HepG2 (cell line): Measurements from ENCODE around the gene FBXW12. TPM values are rescaled to one million over a fixed set of nuclear protein-coding genes. Genes with fewer than 3 reads are reported as not detected.

ENCODE experiments used
- AKAP8 ChIP-seq: sonication (generic); formaldehyde crosslinking; IDR thresholded peaks from 2 replicates; pipeline ENCODE4 v1.5.1; 2020; ENCODE audit warnings: mild to moderate bottlenecking, missing genetic modification reagents
- DPF2 ChIP-seq: sonication (generic); formaldehyde crosslinking; IDR thresholded peaks from 2 replicates; pipeline ENCODE4 v1.4.0; 2020; ENCODE audit warnings: mild to moderate bottlenecking, low read depth, missing genetic modification reagents, borderline replicate concordance
- E2F5 ChIP-seq: sonication (generic); formaldehyde crosslinking; conservative IDR thresholded peaks from 2 replicates; pipeline ENCODE4 v1.4.0; 2020; ENCODE audit warnings: missing genetic modification reagents
- FUBP1 ChIP-seq: sonication (generic); formaldehyde crosslinking; IDR thresholded peaks from 2 replicates; pipeline ENCODE4 v1.5.1; 2020; ENCODE audit warnings: missing genetic modification reagents, mild to moderate bottlenecking, borderline replicate concordance
- KDM5B ChIP-seq: sonication (generic); formaldehyde crosslinking; IDR thresholded peaks from 2 replicates; pipeline ENCODE4 v1.4.0; 2020; ENCODE audit warnings: missing genetic modification reagents, mild to moderate bottlenecking, borderline replicate concordance
- MAFK ChIP-seq, 2 experiments: IDR thresholded peaks in 1 of 2; conservative IDR thresholded peaks in 1 of 2; 2 replicates each; pipeline ENCODE4 v1.6.1; 2011; ENCODE audit warnings: improper control_type of control experiment in 2 of 2, low read length in 2 of 2
- MIXL1 ChIP-seq: IDR thresholded peaks from 2 replicates; pipeline ENCODE4 v1.6.1; 2016
- NFE2L2 ChIP-seq: fragments of 150-350 bp; IDR thresholded peaks from 2 replicates; pipeline ENCODE4 v1.6.1; 2014; ENCODE audit warnings: low read length
- NONO ChIP-seq, 2 experiments: fragments of 450-650 bp in 1 of 2; sonication (generic) in 1 of 2; formaldehyde crosslinking in 1 of 2; IDR thresholded peaks in 1 of 2; conservative IDR thresholded peaks in 1 of 2; 2 replicates each; pipeline versions ENCODE4 v1.6.1 to v1.8.0; 2017 to 2022; ENCODE audit warnings: mild to moderate bottlenecking in 1 of 2, missing genetic modification reagents in 1 of 2, moderate library complexity in 1 of 2
- NPAS2 ChIP-seq: sonication (generic); formaldehyde crosslinking; IDR thresholded peaks from 2 replicates; pipeline ENCODE4 v1.8.0; 2022; ENCODE audit warnings: mild to moderate bottlenecking, missing genetic modification reagents, borderline replicate concordance
- RFXANK ChIP-seq: IDR thresholded peaks from 2 replicates; pipeline ENCODE4 v1.6.1; 2016
- SOX13 ChIP-seq, 3 experiments: fragments of 450-650 bp in 1 of 3; sonication (generic) in 1 of 3; formaldehyde crosslinking in 1 of 3; IDR thresholded peaks in 2 of 3; conservative IDR thresholded peaks in 1 of 3; 2 replicates each; pipeline versions ENCODE4 v1.5.0 to v1.6.1; 2016 to 2020; ENCODE audit warnings: antibody characterized with exemption in 1 of 3, mild to moderate bottlenecking in 1 of 3, missing compliant biosample characterization in 1 of 3, missing genetic modification reagents in 1 of 3, moderate library complexity in 1 of 3
- TOE1 ChIP-seq: sonication (generic); formaldehyde crosslinking; IDR thresholded peaks from 2 replicates; pipeline ENCODE4 v1.4.0; 2020; ENCODE audit warnings: mild to moderate bottlenecking, missing genetic modification reagents
- ZFP90 ChIP-seq: sonication (generic); formaldehyde crosslinking; IDR thresholded peaks from 2 replicates; pipeline ENCODE4 v1.8.0; 2022; ENCODE audit warnings: missing genetic modification reagents, mild to moderate bottlenecking, inconsistent platforms, borderline replicate concordance
- ZNF136 ChIP-seq: sonication (generic); formaldehyde crosslinking; IDR thresholded peaks from 2 replicates; pipeline ENCODE4 v1.8.1; 2022; ENCODE audit warnings: low read depth, mild to moderate bottlenecking, moderate library complexity, missing genetic modification reagents
- ZNF180 ChIP-seq: sonication (generic); formaldehyde crosslinking; IDR thresholded peaks from 2 replicates; pipeline ENCODE4 v1.4.0; 2020; ENCODE audit warnings: low read depth, missing genetic modification reagents, borderline replicate concordance
- ZNF205 ChIP-seq: IDR thresholded peaks from 2 replicates; pipeline ENCODE4 v1.6.1; 2018; ENCODE audit warnings: missing biosample characterization, missing genetic modification reagents
- ZNF572 ChIP-seq: sonication (generic); formaldehyde crosslinking; IDR thresholded peaks from 2 replicates; pipeline ENCODE4 v1.5.1; 2020; ENCODE audit warnings: mild to moderate bottlenecking, missing genetic modification reagents
- ZNF713 ChIP-seq: sonication (generic); formaldehyde crosslinking; IDR thresholded peaks from 2 replicates; pipeline ENCODE4 v1.4.0; 2020; ENCODE audit warnings: mild to moderate bottlenecking, missing genetic modification reagents
- ZNF83 ChIP-seq: sonication (generic); formaldehyde crosslinking; IDR thresholded peaks from 2 replicates; pipeline ENCODE4 v1.4.0; 2020; ENCODE audit warnings: missing genetic modification reagents, mild to moderate bottlenecking, borderline replicate concordance
- ZUFSP ChIP-seq: sonication (generic); formaldehyde crosslinking; IDR thresholded peaks from 2 replicates; pipeline ENCODE4 v1.9.0; 2021; ENCODE audit warnings: missing genetic modification reagents, mild to moderate bottlenecking, borderline replicate concordance
- polyA plus RNA-seq, 8 experiments: library from polyadenylated mRNA; depleted of rRNA in 3 of 8; stranded (reverse) in 7 of 8; unstranded in 1 of 8; fragments of >200 nt; fragmentation: Illumina TruSeq in 4 of 8; extraction: Trizol in 4 of 8; gene quantifications; 2 replicates each; pipeline versions ENCODE4 v1.2.1 to v1.2.3, GENCODE V29; 2011 to 2016; ENCODE audit warnings: low read depth in 4 of 8, missing spikeins in 1 of 8, mixed read lengths in 1 of 8; ENCODE audit not compliant: insufficient read depth in 1 of 8
- total RNA-seq, 5 experiments: library from RNA; depleted of rRNA; stranded (reverse); fragments of >200 nt; fragmentation: Illumina TruSeq; extraction: Trizol; gene quantifications; 2 replicates each; pipeline ENCODE4 v1.2.3, GENCODE V29; 2016; ENCODE audit warnings: low read depth in 1 of 5
- TF ChIP-seq, protein P1 (sequence below): sonication (generic); formaldehyde crosslinking; IDR thresholded peaks from 2 replicates; pipeline ENCODE4 v1.4.0; 2020; ENCODE audit warnings: mild to moderate bottlenecking, missing genetic modification reagents

Gene FBXW12
- total and polyA plus RNA-seq, 2 of the 13 experiments (the other 11 are each of a cell fraction or from before 2014, with no cell fraction given) = not detected

DNA sequence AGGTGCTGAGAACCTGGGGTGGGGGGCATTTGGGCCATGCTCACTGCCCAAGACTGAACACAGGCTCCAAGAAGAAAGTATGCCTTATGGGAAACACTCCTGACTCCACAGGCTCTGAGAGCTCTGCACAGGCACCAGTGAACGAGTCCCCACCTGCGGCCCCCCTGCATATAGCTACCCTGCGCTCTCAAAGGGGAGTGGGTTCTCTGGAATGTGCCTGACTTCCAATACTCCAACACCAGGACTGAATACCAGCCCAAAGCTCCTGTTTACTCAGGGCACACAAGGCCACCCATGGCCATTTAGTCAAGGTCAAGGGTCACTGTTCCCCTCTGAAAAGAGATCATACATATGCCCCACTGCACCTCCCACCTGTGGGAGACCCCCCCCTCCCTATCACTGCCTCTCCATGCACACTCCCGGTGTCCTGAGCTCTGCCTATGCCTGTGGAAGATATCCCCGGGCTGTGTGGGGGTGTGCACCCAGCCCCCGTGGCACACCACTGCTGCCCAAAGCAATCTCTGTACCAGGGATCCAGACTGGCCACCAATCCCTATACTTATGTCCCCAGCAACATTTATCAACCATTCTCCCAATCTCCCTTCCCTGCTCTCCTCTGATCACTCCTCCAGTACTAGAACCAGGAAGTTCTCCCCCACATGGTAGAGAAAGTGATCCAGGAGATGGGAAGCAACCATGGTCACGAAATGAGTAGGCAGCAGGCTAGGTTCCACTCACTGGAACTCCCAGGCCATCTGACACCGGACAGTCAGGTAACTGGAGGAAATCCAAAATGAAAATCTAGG is 59.4 kb downstream of the FBXW12 start (continued):
- TF ChIP-seq ZUFSP (CRISPR knock-in tag) = no peak
- TF ChIP-seq SOX13 (IDR thresholded peaks at IDR 0.05) = no peak
- peak in 1 of 2 experiments; percentile 88; a peak in 2 of 4 replicates for TF ChIP-seq SOX13 (CRISPR knock-in tag; conservative IDR thresholded peaks at IDR 0.05 in 1 of 2, IDR thresholded peaks at IDR 0.05 in 1 of 2)
- no peak for TF ChIP-seq NPAS2
- no peak for TF ChIP-seq ZNF83
- 0 out of 2 replicates have a peak, but pooled peaks have one; percentile 43 for TF ChIP-seq ZNF136
- no peak for TF ChIP-seq MAFK (conservative IDR thresholded peaks at IDR 0.05 in 1 of 2, IDR thresholded peaks at IDR 0.05 in 1 of 2; ENCODE audit: low read length in 2 of 2)
- TF ChIP-seq RFXANK (CRISPR knock-in tag) = no peak
- peak; percentile 79 for TF ChIP-seq DPF2 (CRISPR knock-in tag)
- TF ChIP-seq TOE1 (CRISPR knock-in tag) = 0 out of 2 replicates have a peak, but pooled peaks have one; percentile 47
- TF ChIP-seq ZNF713 (CRISPR knock-in tag) = no peak
- no peak for TF ChIP-seq KDM5B (CRISPR knock-in tag)
- TF ChIP-seq E2F5 (CRISPR knock-in tag) = no peak
- 0 out of 2 replicates have a peak, but pooled peaks have one; percentile 41 for TF ChIP-seq AKAP8 (CRISPR knock-in tag)
- peak; percentile 59; the same call in 1 of the 2 replicates for TF ChIP-seq FUBP1 (CRISPR knock-in tag)
- TF ChIP-seq, protein P1, sequence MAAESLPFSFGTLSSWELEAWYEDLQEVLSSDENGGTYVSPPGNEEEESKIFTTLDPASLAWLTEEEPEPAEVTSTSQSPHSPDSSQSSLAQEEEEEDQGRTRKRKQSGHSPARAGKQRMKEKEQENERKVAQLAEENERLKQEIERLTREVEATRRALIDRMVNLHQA (CRISPR knock-in tag) = no peak
- TF ChIP-seq ZNF205 = 0 out of 2 replicates have a peak, but pooled peaks have one; percentile 59
- TF ChIP-seq NFE2L2 = no peak
- no peak for TF ChIP-seq ZFP90 (CRISPR knock-in tag)
- TF ChIP-seq NONO (IDR thresholded peaks at IDR 0.05) = no peak
- TF ChIP-seq NONO (CRISPR knock-in tag; conservative IDR thresholded peaks at IDR 0.05) = peak; percentile 65; the same call in 1 of the 2 replicates
- no peak for TF ChIP-seq ZNF180 (CRISPR knock-in tag)
- no peak for TF ChIP-seq ZNF572 (CRISPR knock-in tag)
- TF ChIP-seq MIXL1 = peak; percentile 83
